Measurements from ENCODE around the gene OLFML2A.

The OLFML2A gene

DNA sequence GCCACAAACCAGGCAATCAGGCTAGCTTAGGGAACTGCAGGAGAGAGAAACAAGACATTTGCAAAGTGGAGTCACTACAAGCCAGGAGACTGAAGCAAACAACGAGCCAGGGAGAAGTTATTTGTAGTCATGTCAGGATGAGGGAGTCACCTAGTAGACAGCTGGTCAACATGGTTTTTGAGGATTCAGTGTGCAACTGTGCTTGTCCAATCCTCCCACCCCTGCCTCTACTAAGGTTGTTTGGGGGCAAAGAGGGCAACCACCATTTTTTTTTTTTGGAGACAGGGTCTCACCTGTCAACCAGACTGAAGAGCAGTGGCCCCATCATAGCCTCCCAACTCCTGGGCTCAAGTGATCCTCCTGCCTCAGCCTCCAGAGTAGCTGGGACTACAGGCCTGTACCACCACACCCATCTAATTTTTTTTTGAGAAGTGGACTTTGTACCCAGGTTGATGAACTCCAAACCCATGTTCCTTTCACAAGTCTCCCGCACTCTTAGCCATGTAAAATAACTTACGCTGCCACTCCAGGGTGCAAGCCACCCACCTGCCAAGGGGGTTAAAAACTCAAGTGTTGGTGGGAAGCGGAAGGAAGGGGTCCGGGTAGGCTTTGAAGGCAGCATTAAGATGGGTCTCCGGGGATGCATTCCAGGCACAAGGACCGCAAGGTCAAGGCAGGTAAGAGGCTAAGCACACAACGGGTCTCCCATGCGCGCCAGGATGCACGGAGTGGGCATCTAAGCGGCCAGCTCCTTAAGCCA, 83.8 kb downstream of the OLFML2A start:
- H3K27ac ChIP-seq (ENCODE audit: insufficient read depth, low read depth, low read length, poor library complexity, severe bottlenecking), result peak overlapping the region; percentile 98
- 11 to 12% methylated on average over 12 of the region's 12 CpGs for WGBS, 2 experiments
- peak overlapping the region; percentile 100 for H3K4me3 ChIP-seq (ENCODE audit: insufficient read depth, low read depth, low read length)
- H3K9me3 ChIP-seq (ENCODE audit: control insufficient read depth, low read length), result no peaks in the 10 kb centered on the region
- peaks cover 14% of the 10 kb centered on the region for H3K4me1 ChIP-seq (ENCODE audit: control insufficient read depth, insufficient read depth, low read length)
- no peaks in the 10 kb centered on the region for H3K27me3 ChIP-seq (ENCODE audit: control insufficient read depth, insufficient read depth, low read length, poor library complexity, severe bottlenecking)
- H3K36me3 ChIP-seq (ENCODE audit: control insufficient read depth, insufficient read depth, low read length), result peaks cover 33% of the 10 kb centered on the region

DNA sequence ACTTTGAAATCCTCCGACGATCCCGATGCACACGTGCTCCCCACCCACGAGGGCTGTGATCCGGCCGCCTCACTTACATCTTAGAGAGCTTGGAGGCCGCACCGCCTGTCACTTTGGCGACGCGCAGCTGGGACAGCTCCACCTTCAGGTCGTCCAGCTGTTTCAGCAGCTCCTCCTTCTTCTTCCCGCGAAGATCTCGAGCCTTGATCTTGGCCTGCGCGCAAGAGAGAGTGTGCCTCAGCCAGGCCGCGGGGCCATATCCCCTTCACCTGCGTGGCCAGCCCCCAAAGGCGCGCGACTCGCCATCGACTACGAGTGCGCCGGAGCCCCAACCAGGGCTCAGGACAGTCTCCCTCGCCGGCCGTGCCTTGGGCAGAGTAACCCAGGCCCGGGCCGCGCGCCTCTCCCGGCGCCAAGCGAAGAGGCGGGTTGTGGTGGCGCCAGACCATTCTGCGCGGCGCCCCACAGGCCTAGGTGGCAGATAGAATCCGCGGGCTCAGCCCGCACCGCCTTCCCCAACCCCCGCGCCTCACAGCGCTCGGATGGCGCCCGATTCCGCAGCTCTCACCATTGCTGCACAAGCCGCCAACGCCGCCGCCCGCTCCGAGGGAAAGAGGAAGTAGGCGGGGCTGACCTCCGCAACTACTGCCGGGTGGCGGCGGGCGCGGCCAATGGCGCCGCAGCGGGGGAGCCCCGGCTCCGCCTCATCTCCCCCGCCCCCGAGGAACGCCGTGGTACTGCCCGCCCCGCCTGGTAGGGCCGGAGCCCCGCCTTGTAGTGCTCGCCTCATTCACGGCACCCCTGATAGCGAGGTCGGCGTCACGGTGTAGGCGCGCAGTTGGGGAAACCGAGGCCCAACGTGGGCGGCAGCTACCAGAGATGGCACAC, 84.7 kb downstream of the OLFML2A start, which contains the start of the genes ARPC5L and RPL35:
Gene ARPC5L (plus strand): TSS at position 789 of the 888 bp plus-strand sequence. CDS start 7,161 bp downstream, outside the sequence.
Gene RPL35 (minus strand): TSS at position 616 of the 888 bp plus-strand sequence. CDS start 45 bp downstream, at position 571.
- peak within 1 kb of the TSS; percentile 100 for H3K4me3 ChIP-seq (ENCODE audit: insufficient read depth, low read depth, low read length)
- 0% methylated on average over 92 of the region's 92 CpGs for WGBS, 2 experiments
- peaks cover 14% of the 10 kb centered on the region for H3K4me1 ChIP-seq (ENCODE audit: control insufficient read depth, insufficient read depth, low read length)
- peaks cover 33% of the 10 kb centered on the region for H3K36me3 ChIP-seq (ENCODE audit: control insufficient read depth, insufficient read depth, low read length)
- no peaks in the 10 kb centered on the region for H3K27me3 ChIP-seq (ENCODE audit: control insufficient read depth, insufficient read depth, low read length, poor library complexity, severe bottlenecking)
- no peaks in the 10 kb centered on the region for H3K9me3 ChIP-seq (ENCODE audit: control insufficient read depth, low read length)
- H3K27ac ChIP-seq (ENCODE audit: insufficient read depth, low read depth, low read length, poor library complexity, severe bottlenecking), result peak within 1 kb of the TSS; percentile 98

DNA sequence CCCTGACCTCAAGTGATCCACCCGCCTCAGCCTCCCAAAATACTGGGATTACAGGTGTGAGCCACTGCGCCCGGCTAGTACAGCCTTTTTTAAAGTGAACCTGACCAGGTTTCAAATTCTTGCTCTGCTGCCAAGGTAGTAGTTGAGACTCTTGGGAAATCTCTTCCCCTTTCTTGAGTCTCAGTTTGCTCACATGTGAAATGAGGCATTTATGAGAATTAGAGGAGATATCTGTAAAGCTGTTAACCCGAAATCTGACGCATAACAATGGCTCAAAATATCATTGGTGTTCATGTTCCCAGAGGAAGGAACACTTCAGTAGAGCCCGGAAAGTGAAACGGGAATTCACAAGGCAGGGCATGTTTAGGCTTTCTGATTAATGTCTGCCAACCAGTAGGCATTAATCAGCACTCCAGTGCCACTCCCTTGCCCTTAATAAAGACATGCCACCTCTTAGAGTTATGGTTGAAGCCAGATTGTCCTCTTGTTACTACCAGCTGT, 86.5 kb downstream of the OLFML2A start:
- no peaks in the 10 kb centered on the region for H3K9me3 ChIP-seq (ENCODE audit: control insufficient read depth, low read length)
- H3K27ac ChIP-seq (ENCODE audit: insufficient read depth, low read depth, low read length, poor library complexity, severe bottlenecking), result no peak overlapping the region
- peaks cover 19% of the 10 kb centered on the region for H3K36me3 ChIP-seq (ENCODE audit: control insufficient read depth, insufficient read depth, low read length)
- peaks cover 19% of the 10 kb centered on the region for H3K4me1 ChIP-seq (ENCODE audit: control insufficient read depth, insufficient read depth, low read length)
- no peak overlapping the region for H3K4me3 ChIP-seq (ENCODE audit: insufficient read depth, low read depth, low read length)
- 91 to 93% methylated on average over 7 of the region's 7 CpGs for WGBS, 2 experiments
- H3K27me3 ChIP-seq (ENCODE audit: control insufficient read depth, insufficient read depth, low read length, poor library complexity, severe bottlenecking), result no peaks in the 10 kb centered on the region

Measured in ectodermal cell (in vitro differentiated cells).